Nephron progenitor cell (in vitro differentiated cells): ENCODE measurements around the gene LIG1.

Experiments
- DNase-seq: peaks from one replicate; pipeline ENCODE4 v3.0.0; 2021
- H3K27ac Mint-ChIP-seq: 2 replicates; pipeline ENCODE4 v1.8.0; 2021; ENCODE audit warnings: mild to moderate bottlenecking, moderate library complexity, mixed read lengths
- H3K27me3 Mint-ChIP-seq: 2 replicates; pipeline ENCODE4 v1.8.0; 2021; ENCODE audit warnings: mild to moderate bottlenecking, low read depth, mixed read lengths; ENCODE audit not compliant: poor library complexity
- H3K36me3 Mint-ChIP-seq: 2 replicates; pipeline ENCODE4 v1.8.0; 2021; ENCODE audit warnings: low read depth, mixed read lengths
- H3K4me1 Mint-ChIP-seq: 2 replicates; pipeline ENCODE4 v1.8.0; 2021; ENCODE audit warnings: mixed read lengths
- H3K4me3 Mint-ChIP-seq: 2 replicates; pipeline ENCODE4 v1.8.0; 2021; ENCODE audit warnings: mild to moderate bottlenecking, moderate library complexity, mixed read lengths
- H3K9me3 Mint-ChIP-seq: 2 replicates; pipeline ENCODE4 v1.8.0; 2021; ENCODE audit warnings: mild to moderate bottlenecking, moderate library complexity, mixed read lengths
- TF ChIP-seq, protein P1 (sequence below): fragments of 200-600 bp; sonication (generic); IDR thresholded peaks from 2 replicates; pipeline ENCODE4 v1.5.0; 2021; ENCODE audit warnings: antibody characterized with exemption

The LIG1 gene

DNA sequence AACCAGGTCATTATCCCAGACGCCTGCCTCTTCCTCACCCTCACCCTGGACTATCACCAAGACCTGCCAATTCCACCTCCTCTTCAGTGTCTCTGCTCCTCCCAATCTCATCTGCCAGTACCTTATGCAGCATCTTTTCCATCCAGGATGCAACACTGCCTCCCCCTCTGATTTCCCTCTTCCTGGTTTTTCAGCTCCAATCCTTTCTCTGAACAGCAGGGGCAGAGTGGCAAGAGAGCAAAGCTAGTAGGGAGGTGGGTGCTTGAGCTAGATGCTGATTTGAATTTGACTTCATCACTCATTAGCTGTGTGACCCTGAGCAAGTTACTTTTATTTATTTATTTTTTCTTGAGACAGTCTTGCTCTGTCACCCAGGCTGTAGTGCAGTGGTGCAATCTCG lies 100.7 kb downstream of the LIG1 start:
- TF ChIP-seq, protein P1, sequence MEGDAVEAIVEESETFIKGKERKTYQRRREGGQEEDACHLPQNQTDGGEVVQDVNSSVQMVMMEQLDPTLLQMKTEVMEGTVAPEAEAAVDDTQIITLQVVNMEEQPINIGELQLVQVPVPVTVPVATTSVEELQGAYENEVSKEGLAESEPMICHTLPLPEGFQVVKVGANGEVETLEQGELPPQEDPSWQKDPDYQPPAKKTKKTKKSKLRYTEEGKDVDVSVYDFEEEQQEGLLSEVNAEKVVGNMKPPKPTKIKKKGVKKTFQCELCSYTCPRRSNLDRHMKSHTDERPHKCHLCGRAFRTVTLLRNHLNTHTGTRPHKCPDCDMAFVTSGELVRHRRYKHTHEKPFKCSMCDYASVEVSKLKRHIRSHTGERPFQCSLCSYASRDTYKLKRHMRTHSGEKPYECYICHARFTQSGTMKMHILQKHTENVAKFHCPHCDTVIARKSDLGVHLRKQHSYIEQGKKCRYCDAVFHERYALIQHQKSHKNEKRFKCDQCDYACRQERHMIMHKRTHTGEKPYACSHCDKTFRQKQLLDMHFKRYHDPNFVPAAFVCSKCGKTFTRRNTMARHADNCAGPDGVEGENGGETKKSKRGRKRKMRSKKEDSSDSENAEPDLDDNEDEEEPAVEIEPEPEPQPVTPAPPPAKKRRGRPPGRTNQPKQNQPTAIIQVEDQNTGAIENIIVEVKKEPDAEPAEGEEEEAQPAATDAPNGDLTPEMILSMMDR: no peak
- peaks cover 10% of the 10 kb centered on the region for H3K9me3 Mint-ChIP-seq
- H3K36me3 Mint-ChIP-seq: no peaks in the 10 kb centered on the region
- H3K4me3 Mint-ChIP-seq: no peak overlapping the region
- H3K4me1 Mint-ChIP-seq: no peaks in the 10 kb centered on the region
- DNase-seq: no peak
- H3K27me3 Mint-ChIP-seq: peaks cover 13% of the 10 kb centered on the region
- no peak overlapping the region for H3K27ac Mint-ChIP-seq
